Dermis blood vessel endothelial cell (primary cell): Measurements from ENCODE around the gene ARHGEF26. TPM values are rescaled to one million over a fixed set of nuclear protein-coding genes. Genes with fewer than 3 reads are reported as not detected.

Experiments
- DNase-seq: peaks from one replicate; pipeline ENCODE4 v3.0.0; 2010
- total RNA-seq: library from RNA; depleted of rRNA; stranded (reverse); fragments of >200 nt; gene quantifications from 2 replicates; pipeline ENCODE4 v1.2.3, GENCODE V29; 2014

The ARHGEF26 gene
- total RNA-seq, 1 donor from 2014 or later: 0.51 TPM

GRCh38 chr3:154156530-154156929 is 35.3 kb downstream of the ARHGEF26 start:
- no peak for DNase-seq

- DNase-seq: no peak
Measured at GRCh38 chr3:154161806-154162205, 40.6 kb downstream of the ARHGEF26 start.

- DNase-seq: no peak
Measured at GRCh38 chr3:154164387-154164786, 43.2 kb downstream of the ARHGEF26 start.

GRCh38 chr3:154168998-154169795 is 48.0 kb downstream of the ARHGEF26 start:
- DNase-seq: no peak

GRCh38 chr3:154169796-154170110 is 48.6 kb downstream of the ARHGEF26 start:
- no peak for DNase-seq

GRCh38 chr3:154170300-154170699 is 49.1 kb downstream of the ARHGEF26 start:
- no peak for DNase-seq

- DNase-seq: no peak
Measured at GRCh38 chr3:154175041-154175440, 53.9 kb downstream of the ARHGEF26 start.

GRCh38 chr3:154176036-154176435 is 54.8 kb downstream of the ARHGEF26 start:
- no peak for DNase-seq

GRCh38 chr3:154177406-154177805 is 56.2 kb downstream of the ARHGEF26 start:
- DNase-seq: no peak

- no peak for DNase-seq
Measured at GRCh38 chr3:154178172-154178571, 57.0 kb downstream of the ARHGEF26 start.

- no peak for DNase-seq
Measured at GRCh38 chr3:154180836-154181691, 59.9 kb downstream of the ARHGEF26 start.

GRCh38 chr3:154182322-154182922 is 61.2 kb downstream of the ARHGEF26 start:
- DNase-seq: no peak

- DNase-seq: no peak
Measured at GRCh38 chr3:154182975-154183374, 61.8 kb downstream of the ARHGEF26 start.

GRCh38 chr3:154184582-154184981 is 63.4 kb downstream of the ARHGEF26 start:
- DNase-seq: no peak

GRCh38 chr3:154188437-154188836 is 67.2 kb downstream of the ARHGEF26 start:
- no peak for DNase-seq

- no peak for DNase-seq
Measured at GRCh38 chr3:154188846-154189245, 67.7 kb downstream of the ARHGEF26 start.

- no peak for DNase-seq
Measured at GRCh38 chr3:154191520-154191919, 70.3 kb downstream of the ARHGEF26 start.

- DNase-seq: no peak
Measured at GRCh38 chr3:154192225-154192624, 71.0 kb downstream of the ARHGEF26 start.

- no peak for DNase-seq
Measured at GRCh38 chr3:154193000-154193615, 71.9 kb downstream of the ARHGEF26 start.

GRCh38 chr3:154194877-154195276 is 73.7 kb downstream of the ARHGEF26 start:
- DNase-seq: no peak

GRCh38 chr3:154195620-154196356 is 74.6 kb downstream of the ARHGEF26 start:
- no peak for DNase-seq

- DNase-seq: no peak
Measured at GRCh38 chr3:154197751-154198150, 76.6 kb downstream of the ARHGEF26 start.
